Testis (tissue), 3 donors: ENCODE results near the gene TGFBR2. TPM values are rescaled to one million over a fixed set of nuclear protein-coding genes. Genes with fewer than 3 reads are reported as not detected.

Experiments
- DNase-seq: peaks from one replicate; pipeline ENCODE4 v3.0.0-alpha.2; 2019
- H3K27ac ChIP-seq, 2 donors: fragments of 200-600 bp; sonication (generic); one replicate each; pipeline ENCODE4 v1.5.1; 2019
- H3K27me3 ChIP-seq: fragments of 200-600 bp; sonication (generic); one replicate; pipeline ENCODE4 v1.5.1; 2019
- H3K36me3 ChIP-seq: fragments of 200-600 bp; sonication (generic); one replicate; pipeline ENCODE4 v1.5.1; 2017; ENCODE audit warnings: low read depth; ENCODE audit errors: missing control alignments
- H3K4me1 ChIP-seq: fragments of 200-600 bp; sonication (generic); one replicate; pipeline ENCODE4 v1.5.1; 2019
- H3K4me3 ChIP-seq, 2 donors: fragments of 200-600 bp; sonication (generic); one replicate each; pipeline ENCODE4 v1.5.1; 2017 to 2019
- H3K9me3 ChIP-seq: fragments of 200-600 bp; sonication (generic); one replicate; pipeline ENCODE4 v1.5.1; 2017
- CTCF ChIP-seq, 3 experiments: fragments of 450-650 bp in 2 of 3; fragments of 200-600 bp in 1 of 3; sonication (generic) in 1 of 3; IDR thresholded peaks; one replicate each; pipeline ENCODE4 v1.5.1; 2016 to 2019; ENCODE audit warnings: antibody characterized with exemption in 3 of 3, mild to moderate bottlenecking in 2 of 3, moderate library complexity in 1 of 3
- POLR2A ChIP-seq: fragments of 450-650 bp; IDR thresholded peaks from one replicate; pipeline ENCODE4 v1.6.1; 2017; ENCODE audit warnings: antibody characterized with exemption, mild to moderate bottlenecking, moderate library complexity
- WGBS, 2 donors: methylation state at CpG; one replicate each; pipeline ENCODE4 v1.1.5; 2018; 5-methylcytosine and 5-hydroxymethylcytosine counted together
- intact Hi-C: fragments of 100-400 bp; cut with DNase I; formaldehyde crosslinking; loops from one replicate; pipeline ENCODE4 v1.15.1; 2023; ENCODE audit warnings: low total_unique reads
- polyA plus RNA-seq: library from polyadenylated mRNA; stranded (reverse); fragments of 350-450 nt; fragmentation: Illumina TruSeq; extraction: RNeasy Lipid Tissue Mini Kit (QIAGEN cat#74804); gene quantifications from one replicate; pipeline ENCODE4 v1.2.3, GENCODE V29; 2014; ENCODE audit warnings: low read depth, low replicate concordance; ENCODE audit not compliant: insufficient read depth
- total RNA-seq, 2 donors: library from RNA; depleted of rRNA; stranded (reverse); fragments of >200 nt; gene quantifications; one replicate each; pipeline ENCODE4 v1.2.3, GENCODE V29; 2016

The TGFBR2 gene
- total and polyA plus RNA-seq, 3 donors from 2014 or later = 18.7 to 35.3 (median 26.1) TPM

GRCh38 chr3:30730967-30731366 lies 124.6 kb downstream of the TGFBR2 start:
- Histone ChIP-seq H3K36me3 (no peaks in the 10 kb centered on the region), H3K4me3 (no peak overlapping the region), H3K27me3 (no peaks in the 10 kb centered on the region), H3K9me3 (no peaks in the 10 kb centered on the region), H3K27ac (no peak overlapping the region), H3K4me1 (no peaks in the 10 kb centered on the region)
- 90 to 92% methylated on average over 3 of the region's 3 CpGs for WGBS, 2 donors
- no peak for TF ChIP-seq POLR2A
- no peak for TF ChIP-seq CTCF (IDR thresholded peaks at IDR 0.05)
- intact Hi-C loops = no loop called here
- no peak for DNase-seq

- no peaks in the 10 kb centered on the region for H3K4me1 ChIP-seq
- H3K4me3 ChIP-seq = no peak overlapping the region
- no peaks in the 10 kb centered on the region for H3K9me3 ChIP-seq
- H3K27me3 ChIP-seq = no peaks in the 10 kb centered on the region
- TF ChIP-seq CTCF (IDR thresholded peaks at IDR 0.05) = no peak
- no peak for TF ChIP-seq POLR2A
- no peak overlapping the region for H3K27ac ChIP-seq
- WGBS, 2 donors = 47 to 48% methylated on average over 1 of the region's 1 CpG
- DNase-seq = no peak
- intact Hi-C loops = no loop called here
- H3K36me3 ChIP-seq = no peaks in the 10 kb centered on the region
Observed at GRCh38 chr3:30733209-30733608, 126.8 kb downstream of the TGFBR2 start.

- Histone ChIP-seq H3K27me3 (no peaks in the 10 kb centered on the region), H3K4me3 (no peak overlapping the region), H3K36me3 (no peaks in the 10 kb centered on the region), H3K4me1 (no peaks in the 10 kb centered on the region), H3K9me3 (no peaks in the 10 kb centered on the region), H3K27ac (no peak overlapping the region)
- intact Hi-C loops = no loop called here
- DNase-seq = no peak
- TF ChIP-seq CTCF (IDR thresholded peaks at IDR 0.05) = no peak
- TF ChIP-seq POLR2A = no peak
- WGBS, 2 donors = 79 to 83% methylated on average over 2 of the region's 2 CpGs
Observed at GRCh38 chr3:30733696-30734095, 127.3 kb downstream of the TGFBR2 start.

- H3K4me3 ChIP-seq = no peak overlapping the region
- H3K9me3 ChIP-seq = no peaks in the 10 kb centered on the region
- H3K27ac ChIP-seq = no peak overlapping the region
- DNase-seq = no peak
- no peaks in the 10 kb centered on the region for H3K4me1 ChIP-seq
- H3K36me3 ChIP-seq = no peaks in the 10 kb centered on the region
- TF ChIP-seq CTCF (IDR thresholded peaks at IDR 0.05) (no peak), POLR2A (no peak)
- intact Hi-C loops = no loop called here
- WGBS, 2 donors = 86 to 94% methylated on average over 3 of the region's 3 CpGs
- no peaks in the 10 kb centered on the region for H3K27me3 ChIP-seq
Observed at GRCh38 chr3:30737743-30738499, 131.5 kb downstream of the TGFBR2 start.

GRCh38 chr3:30738605-30739004 lies 132.2 kb downstream of the TGFBR2 start:
- Histone ChIP-seq H3K36me3 (no peaks in the 10 kb centered on the region), H3K9me3 (no peaks in the 10 kb centered on the region), H3K4me1 (no peaks in the 10 kb centered on the region), H3K27ac (no peak overlapping the region), H3K27me3 (no peaks in the 10 kb centered on the region), H3K4me3 (no peak overlapping the region)
- DNase-seq = no peak
- WGBS, 2 donors = 93 to 98% methylated on average over 3 of the region's 3 CpGs
- no peak for TF ChIP-seq CTCF (IDR thresholded peaks at IDR 0.05)
- TF ChIP-seq POLR2A = no peak
- intact Hi-C loops = no loop called here
